Breast epithelium (tissue), 3 donors: Measurements from ENCODE around the gene HCK.

Source experiments
- POLR2A ChIP-seq: fragments of 450-650 bp; IDR thresholded peaks from one replicate; pipeline ENCODE4 v1.6.1; 2016; ENCODE audit warnings: antibody characterized with exemption, mild to moderate bottlenecking, moderate library complexity
- POLR2AphosphoS5 ChIP-seq, 3 donors: sonication (generic); formaldehyde crosslinking; IDR thresholded peaks; one replicate each; pipeline ENCODE4 v1.6.1; 2017; ENCODE audit warnings: antibody characterized with exemption in 3 of 3
- TF ChIP-seq, protein P1 (sequence below), 3 donors: fragments of 450-650 bp; IDR thresholded peaks; one replicate each; pipeline ENCODE4 v1.5.1; 2016 to 2017; ENCODE audit warnings: antibody characterized with exemption in 3 of 3, mild to moderate bottlenecking in 3 of 3, moderate library complexity in 3 of 3

DNA sequence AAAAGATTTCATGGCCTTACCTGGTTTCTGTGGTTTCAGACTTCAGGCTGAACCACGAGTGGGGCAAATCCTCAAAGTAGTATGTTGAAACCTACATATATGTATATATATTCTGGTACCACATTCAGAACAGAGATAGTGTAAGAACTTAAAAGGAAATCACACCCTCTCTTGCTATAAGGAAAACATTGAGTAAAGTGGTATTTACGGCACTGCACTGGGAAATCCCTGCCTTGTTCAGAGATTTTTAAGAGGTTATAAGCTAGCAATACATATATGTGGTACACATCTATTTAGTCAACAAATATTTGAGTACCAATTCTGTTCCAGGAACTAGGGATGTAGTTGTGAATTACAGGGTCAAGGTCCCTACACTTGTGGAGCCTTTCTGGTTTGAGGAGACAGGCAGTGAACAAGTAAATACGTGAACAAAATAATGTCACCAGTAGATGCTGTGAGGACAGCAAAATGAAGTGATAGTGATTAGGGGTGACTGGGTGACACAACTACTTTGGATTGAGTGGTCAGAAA, 59.2 kb downstream of the HCK start:
- TF ChIP-seq, protein P1, sequence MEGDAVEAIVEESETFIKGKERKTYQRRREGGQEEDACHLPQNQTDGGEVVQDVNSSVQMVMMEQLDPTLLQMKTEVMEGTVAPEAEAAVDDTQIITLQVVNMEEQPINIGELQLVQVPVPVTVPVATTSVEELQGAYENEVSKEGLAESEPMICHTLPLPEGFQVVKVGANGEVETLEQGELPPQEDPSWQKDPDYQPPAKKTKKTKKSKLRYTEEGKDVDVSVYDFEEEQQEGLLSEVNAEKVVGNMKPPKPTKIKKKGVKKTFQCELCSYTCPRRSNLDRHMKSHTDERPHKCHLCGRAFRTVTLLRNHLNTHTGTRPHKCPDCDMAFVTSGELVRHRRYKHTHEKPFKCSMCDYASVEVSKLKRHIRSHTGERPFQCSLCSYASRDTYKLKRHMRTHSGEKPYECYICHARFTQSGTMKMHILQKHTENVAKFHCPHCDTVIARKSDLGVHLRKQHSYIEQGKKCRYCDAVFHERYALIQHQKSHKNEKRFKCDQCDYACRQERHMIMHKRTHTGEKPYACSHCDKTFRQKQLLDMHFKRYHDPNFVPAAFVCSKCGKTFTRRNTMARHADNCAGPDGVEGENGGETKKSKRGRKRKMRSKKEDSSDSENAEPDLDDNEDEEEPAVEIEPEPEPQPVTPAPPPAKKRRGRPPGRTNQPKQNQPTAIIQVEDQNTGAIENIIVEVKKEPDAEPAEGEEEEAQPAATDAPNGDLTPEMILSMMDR (IDR thresholded peaks at IDR 0.05): no peak
- TF ChIP-seq POLR2AphosphoS5 (IDR thresholded peaks at IDR 0.05) (no peak), POLR2A (no peak)
